Caco-2 (cell line): ENCODE measurements around the gene UPP2. TPM values are rescaled to one million over a fixed set of nuclear protein-coding genes. Genes with fewer than 3 reads are reported as not detected.

Experiments used
- BruUV-seq: library from RNA; stranded (reverse); fragments of 400-500 nt; replicated peaks from 2 replicates; lab custom pipeline; 2021; lab: Mats Ljungman, UMichigan
- CTCF ChIA-PET: fragments of 300-600 bp; sonication (Branson Sonifier 250); formaldehyde crosslinking; loops from one replicate; lab custom pipeline; 2022; ENCODE audit warnings: antibody characterized with exemption; lab: Charles Lee
- POLR2A ChIA-PET: fragments of 300-600 bp; sonication (Branson Sonifier 250); formaldehyde crosslinking; loops from one replicate; lab custom pipeline; 2022; ENCODE audit warnings: antibody characterized with exemption; lab: Charles Lee
- DNase-seq, 2 experiments: peaks; one replicate each; pipeline versions ENCODE4 v3.0.0 to v3.0.0-alpha.2; 2020 to 2022
- H3K27me3 ChIP-seq: replicated peaks from 2 replicates; pipeline ENCODE4 v1.6.0; 2011; ENCODE audit warnings: low read length; ENCODE audit not compliant: control insufficient read depth, insufficient read depth
- H3K36me3 ChIP-seq: 2 replicates; pipeline ENCODE4 v1.5.1; 2011; ENCODE audit warnings: low read length; ENCODE audit not compliant: control insufficient read depth, insufficient read depth
- H3K4me1 ChIP-seq: fragments of 250-450 bp; sonication (Bioruptor Pico); 2 replicates; pipeline ENCODE4 v1.5.1; 2020; ENCODE audit warnings: mild to moderate bottlenecking
- H3K4me3 ChIP-seq: 2 replicates; pipeline ENCODE4 v1.5.1; 2011; ENCODE audit warnings: low read depth, mild to moderate bottlenecking, control low read depth, low read length
- H3K9me3 ChIP-seq: fragments of 250-450 bp; sonication (Bioruptor Pico); 2 replicates; pipeline ENCODE4 v1.5.1; 2020; ENCODE audit warnings: mild to moderate bottlenecking, moderate library complexity
- H3K27ac Mint-ChIP-seq: one replicate; pipeline ENCODE4 v1.8.0; 2022; ENCODE audit warnings: mixed read lengths; ENCODE audit not compliant: unreplicated experiment
- H3K27me3 Mint-ChIP-seq: one replicate; pipeline ENCODE4 v1.8.0; 2022; ENCODE audit warnings: mixed read lengths; ENCODE audit not compliant: insufficient read depth, unreplicated experiment
- H3K36me3 Mint-ChIP-seq: one replicate; pipeline ENCODE4 v1.8.0; 2022; ENCODE audit warnings: mild to moderate bottlenecking, mixed read lengths; ENCODE audit not compliant: insufficient read depth, unreplicated experiment
- H3K4me1 Mint-ChIP-seq: one replicate; pipeline ENCODE4 v1.8.0; 2022; ENCODE audit warnings: low read depth, mixed read lengths; ENCODE audit not compliant: unreplicated experiment
- H3K4me3 Mint-ChIP-seq: one replicate; pipeline ENCODE4 v1.8.0; 2022; ENCODE audit warnings: mild to moderate bottlenecking, moderate library complexity, mixed read lengths; ENCODE audit not compliant: unreplicated experiment
- H3K9me3 Mint-ChIP-seq: one replicate; pipeline ENCODE4 v1.8.0; 2022; ENCODE audit warnings: mixed read lengths; ENCODE audit not compliant: unreplicated experiment
- intact Hi-C: fragments of 100-400 bp; cut with micrococcal nuclease; formaldehyde crosslinking; loops from one replicate; pipeline ENCODE4 v1.10.0; 2022; ENCODE audit not compliant: unreplicated experiment
- total RNA-seq: library from RNA; stranded (reverse); gene quantifications from 2 replicates; pipeline ENCODE4 v1.2.3, GENCODE V29; 2022
- TF ChIP-seq, protein P1 (sequence below), 2 experiments: fragments of 200-600 bp in 1 of 2; IDR thresholded peaks; 1 replicate in 1 of 2; 2 replicates in 1 of 2; pipeline versions ENCODE4 v1.5.1 to v1.8.0; 2011 to 2022; ENCODE audit warnings: antibody characterized with exemption in 1 of 2, control low read depth in 1 of 2, inconsistent platforms in 1 of 2, low read depth in 1 of 2, low read length in 1 of 2, mild to moderate bottlenecking in 1 of 2, moderate library complexity in 1 of 2; ENCODE audit not compliant: insufficient read depth in 1 of 2, severe bottlenecking in 1 of 2, unreplicated experiment in 1 of 2

The UPP2 gene
- total RNA-seq, 1 experiment from 2014 or later, result not detected

DNA sequence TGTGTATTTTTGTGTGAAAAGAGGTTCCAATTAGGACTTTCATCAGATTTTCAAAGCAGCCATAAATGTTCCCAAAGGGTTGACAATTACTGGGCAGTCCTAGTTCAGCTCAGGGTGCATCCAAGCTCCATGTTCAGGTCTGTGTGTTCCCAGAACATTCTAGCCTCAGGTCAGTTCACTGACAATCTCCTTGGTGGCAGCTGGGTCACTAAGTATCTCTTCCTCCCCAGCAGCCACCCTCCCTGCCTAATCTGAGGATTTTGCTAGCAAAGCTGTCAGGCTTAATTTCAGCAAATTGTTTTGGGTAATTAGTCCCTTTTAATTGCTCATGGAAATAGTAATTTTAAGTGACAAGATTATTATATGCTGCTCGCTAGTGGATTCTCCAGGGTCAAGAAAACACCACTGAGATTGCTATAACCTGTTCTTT, 29.8 kb downstream of the UPP2 start:
- H3K36me3 Mint-ChIP-seq, result no peaks in the 10 kb centered on the region
- TF ChIP-seq, protein P1, sequence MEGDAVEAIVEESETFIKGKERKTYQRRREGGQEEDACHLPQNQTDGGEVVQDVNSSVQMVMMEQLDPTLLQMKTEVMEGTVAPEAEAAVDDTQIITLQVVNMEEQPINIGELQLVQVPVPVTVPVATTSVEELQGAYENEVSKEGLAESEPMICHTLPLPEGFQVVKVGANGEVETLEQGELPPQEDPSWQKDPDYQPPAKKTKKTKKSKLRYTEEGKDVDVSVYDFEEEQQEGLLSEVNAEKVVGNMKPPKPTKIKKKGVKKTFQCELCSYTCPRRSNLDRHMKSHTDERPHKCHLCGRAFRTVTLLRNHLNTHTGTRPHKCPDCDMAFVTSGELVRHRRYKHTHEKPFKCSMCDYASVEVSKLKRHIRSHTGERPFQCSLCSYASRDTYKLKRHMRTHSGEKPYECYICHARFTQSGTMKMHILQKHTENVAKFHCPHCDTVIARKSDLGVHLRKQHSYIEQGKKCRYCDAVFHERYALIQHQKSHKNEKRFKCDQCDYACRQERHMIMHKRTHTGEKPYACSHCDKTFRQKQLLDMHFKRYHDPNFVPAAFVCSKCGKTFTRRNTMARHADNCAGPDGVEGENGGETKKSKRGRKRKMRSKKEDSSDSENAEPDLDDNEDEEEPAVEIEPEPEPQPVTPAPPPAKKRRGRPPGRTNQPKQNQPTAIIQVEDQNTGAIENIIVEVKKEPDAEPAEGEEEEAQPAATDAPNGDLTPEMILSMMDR (IDR thresholded peaks at IDR 0.05; ENCODE audit: insufficient read depth in 1 of 2, low read depth in 1 of 2, low read length in 1 of 2, severe bottlenecking in 1 of 2, unreplicated experiment in 1 of 2), result no peak
- no peaks in the 10 kb centered on the region for H3K27me3 Mint-ChIP-seq
- peaks cover 37% of the 10 kb centered on the region for H3K4me1 Mint-ChIP-seq
- Histone ChIP-seq H3K27me3 (no peaks in the 10 kb centered on the region), H3K9me3 (peaks cover 11% of the 10 kb centered on the region; the same call in 1 of the 2 replicates), H3K36me3 (no peaks in the 10 kb centered on the region), H3K4me3 (no peak overlapping the region), H3K4me1 (peaks cover 70% of the 10 kb centered on the region)
- peak overlapping the region; percentile 57 for H3K4me3 Mint-ChIP-seq
- no peak for DNase-seq
- H3K27ac Mint-ChIP-seq, result peak overlapping the region; percentile 85
- ChIA-PET CTCF (interaction anchor here (0.6 kb wide), 1 partner anchor 129 kb away, joined by 3 read pairs; no protein-coding TSS in a partner anchor), POLR2A (no interaction called here)
- TSS peak; percentile 86 for BruUV-seq
- H3K9me3 Mint-ChIP-seq, result peaks cover 17% of the 10 kb centered on the region
- intact Hi-C loops, result loop anchor here (1.0 kb wide), 3 partner anchors 12 to 101 kb away; no protein-coding TSS in a partner anchor

DNA sequence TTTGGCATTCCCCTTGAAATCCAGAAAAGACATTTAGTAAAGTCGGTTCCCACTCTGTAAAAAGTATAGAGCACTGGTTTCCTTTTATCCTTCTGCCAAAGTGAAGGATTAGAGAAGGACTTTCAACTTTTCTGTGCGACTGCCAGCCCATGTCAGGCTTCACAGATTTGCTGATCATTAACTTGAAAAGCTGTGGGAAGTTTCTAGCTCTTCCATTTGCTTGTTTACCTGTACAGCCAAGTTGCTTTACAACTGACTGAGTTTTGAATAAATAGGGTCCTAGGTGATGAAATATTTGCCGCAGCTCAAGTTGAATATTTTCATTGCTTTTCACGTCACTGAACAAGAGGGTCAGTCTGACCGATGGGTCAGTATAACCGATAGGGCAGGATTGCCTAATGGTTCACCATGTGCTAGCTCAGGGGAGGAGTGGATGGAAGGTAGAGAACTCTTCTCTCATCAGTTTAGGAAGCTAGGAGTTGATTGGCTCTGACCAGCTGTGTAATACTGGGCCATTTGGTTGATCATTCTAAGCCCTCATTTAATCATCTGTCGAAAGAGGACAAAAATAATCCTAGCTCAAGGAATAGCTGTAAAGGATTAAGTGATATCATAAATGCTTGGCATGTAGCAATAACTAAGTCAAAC, 30.4 kb downstream of the UPP2 start:
- intact Hi-C loops, result loop anchor here (1.0 kb wide), 3 partner anchors 11 to 100 kb away; no protein-coding TSS in a partner anchor
- BruUV-seq, result no TSS peak
- TF ChIP-seq, protein P1 (IDR thresholded peaks at IDR 0.05; ENCODE audit: insufficient read depth in 1 of 2, low read depth in 1 of 2, low read length in 1 of 2, severe bottlenecking in 1 of 2, unreplicated experiment in 1 of 2), result no peak
- no peaks in the 10 kb centered on the region for H3K36me3 Mint-ChIP-seq
- H3K4me1 Mint-ChIP-seq, result peaks cover 32% of the 10 kb centered on the region
- peaks cover 17% of the 10 kb centered on the region for H3K9me3 Mint-ChIP-seq
- peak; percentile 31 to 63 for DNase-seq
- no peaks in the 10 kb centered on the region for H3K27me3 ChIP-seq
- H3K36me3 ChIP-seq, result no peaks in the 10 kb centered on the region
- ChIA-PET POLR2A (no interaction called here), CTCF (interaction anchor here (0.9 kb wide), 1 partner anchor 12 kb away, joined by 4 read pairs; no protein-coding TSS in a partner anchor)
- H3K4me3 ChIP-seq, result no peak overlapping the region
- no peaks in the 10 kb centered on the region for H3K27me3 Mint-ChIP-seq
- peak overlapping the region; percentile 39 for H3K4me3 Mint-ChIP-seq
- H3K27ac Mint-ChIP-seq, result peak overlapping the region; percentile 85
- H3K9me3 ChIP-seq, result peaks cover 11% of the 10 kb centered on the region; the same call in 1 of the 2 replicates
- H3K4me1 ChIP-seq, result peaks cover 65% of the 10 kb centered on the region

DNA sequence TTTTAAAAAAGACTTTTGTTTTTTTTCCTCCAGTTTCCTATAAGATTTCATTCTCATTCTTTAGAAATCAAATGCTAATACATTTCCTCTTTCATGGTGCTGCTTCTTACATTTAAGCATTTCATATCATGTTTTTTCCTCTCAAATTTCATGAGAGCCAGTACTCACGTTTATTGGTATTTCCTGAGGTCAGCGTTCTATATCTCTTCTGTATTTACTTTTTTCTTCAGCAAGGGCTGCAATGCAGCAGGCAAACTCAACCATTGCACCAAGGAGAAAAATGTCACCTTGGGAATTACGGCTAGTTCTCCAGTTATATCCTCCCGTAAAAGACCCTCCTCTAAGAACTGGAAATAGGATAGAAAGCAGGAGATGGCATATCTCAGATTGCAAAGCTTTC, 32.4 kb downstream of the UPP2 start:
- no peaks in the 10 kb centered on the region for H3K36me3 ChIP-seq
- ChIA-PET CTCF (no interaction called here), POLR2A (no interaction called here)
- Mint-ChIP-seq H3K9me3 (peaks cover 17% of the 10 kb centered on the region), H3K27ac (no peak overlapping the region), H3K4me3 (no peak overlapping the region), H3K4me1 (peaks cover 16% of the 10 kb centered on the region), H3K36me3 (no peaks in the 10 kb centered on the region), H3K27me3 (no peaks in the 10 kb centered on the region)
- TF ChIP-seq, protein P1 (IDR thresholded peaks at IDR 0.05; ENCODE audit: insufficient read depth in 1 of 2, low read depth in 1 of 2, low read length in 1 of 2, severe bottlenecking in 1 of 2, unreplicated experiment in 1 of 2), result no peak
- intact Hi-C loops, result no loop called here
- H3K4me3 ChIP-seq, result no peak overlapping the region
- peaks cover 11% of the 10 kb centered on the region; the same call in 1 of the 2 replicates for H3K9me3 ChIP-seq
- no peaks in the 10 kb centered on the region for H3K27me3 ChIP-seq
- no TSS peak for BruUV-seq
- no peak for DNase-seq
- peaks cover 44% of the 10 kb centered on the region for H3K4me1 ChIP-seq
